A549 (cell line): ENCODE data around the gene OR4D1. TPM values are rescaled to one million over a fixed set of nuclear protein-coding genes. Genes with fewer than 3 reads are reported as not detected.

ENCODE experiments used
- ATAC-seq, 2 experiments: fragments of 200-7000 bp in 1 of 2; fragments of >200 bp in 1 of 2; cut with Nextera tagmentation in 1 of 2; cut with Tn5 transposase in 1 of 2; 3 replicates each; pipeline versions ENCODE4 v1.8.0 to v1.9.1; 2018 to 2020; ENCODE audit warnings: mild to moderate bottlenecking in 1 of 2, moderate library complexity in 1 of 2
- CTCF ChIA-PET: fragments of 300-600 bp; sonication (Branson Sonifier 250); formaldehyde crosslinking; extraction: SDS; loops from one replicate; lab custom pipeline; 2021; ENCODE audit warnings: antibody characterized with exemption, inconsistent platforms; lab: Yijun Ruan, JAX
- POLR2A ChIA-PET: fragments of 350-600 bp; formaldehyde crosslinking; extraction: SDS; loops from one replicate; lab custom pipeline; 2021; ENCODE audit warnings: antibody characterized with exemption, inconsistent platforms; lab: Yijun Ruan, JAX
- DNase-seq, 2 experiments: peaks; one replicate each; pipeline versions ENCODE4 v3.0.0 to v3.0.0-alpha.2; 2011 to 2016; ENCODE audit warnings: low read depth in 1 of 2, low spot score in 1 of 2
- FAIRE-seq: peaks from 2 replicates; lab custom pipeline; 2011; peaks lifted over from hg19 to GRCh38; lab: Jason Lieb, UNC
- H3K27ac ChIP-seq, 2 experiments: fragments of >200 bp; sonication (Bioruptor Twin); formaldehyde crosslinking; 3 replicates each; pipeline ENCODE4 v1.5.1; 2016 to 2017
- H3K4me1 ChIP-seq: fragments of >200 bp; sonication (Bioruptor Twin); formaldehyde crosslinking; 3 replicates; pipeline ENCODE4 v1.6.1; 2016
- H3K4me2 ChIP-seq: fragments of >200 bp; sonication (Bioruptor Twin); formaldehyde crosslinking; 3 replicates; pipeline ENCODE4 v1.6.1; 2016
- H3K4me3 ChIP-seq: fragments of >200 bp; sonication (Bioruptor Twin); formaldehyde crosslinking; 3 replicates; pipeline ENCODE4 v1.5.1; 2016
- H3K9me3 ChIP-seq: fragments of >200 bp; sonication (Bioruptor Twin); formaldehyde crosslinking; 3 replicates; pipeline ENCODE4 v1.6.1; 2016
- BCL3 ChIP-seq: fragments of >200 bp; sonication (Bioruptor Twin); formaldehyde crosslinking; IDR thresholded peaks from 3 replicates; pipeline ENCODE4 v1.6.1; 2016
- CHD4 ChIP-seq: fragments of 200-600 bp; sonication (generic); IDR thresholded peaks from 2 replicates; pipeline ENCODE4 v1.6.1; 2016; ENCODE audit warnings: antibody characterized with exemption, mild to moderate bottlenecking, borderline replicate concordance
- CTCF ChIP-seq: fragments of >200 bp; sonication (Bioruptor Twin); formaldehyde crosslinking; IDR thresholded peaks from 3 replicates; pipeline ENCODE4 v1.5.1; 2016
- E2F6 ChIP-seq: IDR thresholded peaks from 2 replicates; pipeline ENCODE4 v1.6.1; 2012; ENCODE audit warnings: low read depth, borderline replicate concordance
- ELK1 ChIP-seq: fragments of 150-350 bp; IDR thresholded peaks from 2 replicates; pipeline ENCODE4 v1.6.1; 2014; ENCODE audit warnings: low read depth, mild to moderate bottlenecking, low read length
- FOSB ChIP-seq: fragments of 250-450 bp; sonication (Bioruptor Pico); IDR thresholded peaks from 2 replicates; pipeline ENCODE4 v1.5.0; 2020; ENCODE audit warnings: mild to moderate bottlenecking, moderate library complexity
- GATA3 ChIP-seq: IDR thresholded peaks from 2 replicates; pipeline ENCODE4 v1.6.1; 2012; ENCODE audit warnings: borderline replicate concordance
- HOXB13 ChIP-seq: fragments of 250-450 bp; sonication (Bioruptor Pico); IDR thresholded peaks from 2 replicates; pipeline ENCODE4 v1.5.0; 2020; ENCODE audit warnings: low read depth, mild to moderate bottlenecking, moderate library complexity
- HOXB5 ChIP-seq: fragments of 250-450 bp; sonication (Bioruptor Pico); IDR thresholded peaks from 2 replicates; pipeline ENCODE4 v1.5.0; 2020; ENCODE audit warnings: mild to moderate bottlenecking, moderate library complexity
- JUN ChIP-seq, 2 experiments: fragments of >200 bp; sonication (Bioruptor Twin); formaldehyde crosslinking; IDR thresholded peaks; 2 replicates in 1 of 2; 3 replicates in 1 of 2; pipeline ENCODE4 v1.6.1; 2016 to 2017
- JUNB ChIP-seq: fragments of >200 bp; sonication (Bioruptor Twin); formaldehyde crosslinking; IDR thresholded peaks from 2 replicates; pipeline ENCODE4 v1.6.1; 2016
- MAFK ChIP-seq: fragments of 450-650 bp; IDR thresholded peaks from 2 replicates; pipeline ENCODE4 v1.6.1; 2014; ENCODE audit not compliant: partially characterized antibody
- MAZ ChIP-seq: fragments of 150-350 bp; IDR thresholded peaks from 2 replicates; pipeline ENCODE4 v1.6.1; 2014; ENCODE audit warnings: antibody characterized with exemption, low read depth, low read length, borderline replicate concordance
- NPAS2 ChIP-seq: fragments of 250-450 bp; sonication (Bioruptor Pico); IDR thresholded peaks from 2 replicates; pipeline ENCODE4 v1.8.0; 2022; ENCODE audit warnings: mild to moderate bottlenecking, moderate library complexity, borderline replicate concordance
- PHF8 ChIP-seq: fragments of 200-600 bp; sonication (generic); IDR thresholded peaks from 2 replicates; pipeline ENCODE4 v1.6.1; 2016; ENCODE audit warnings: low read depth, mild to moderate bottlenecking, antibody characterized with exemption, moderate library complexity, borderline replicate concordance
- POLR2A ChIP-seq: IDR thresholded peaks from 2 replicates; pipeline ENCODE4 v1.6.1; 2012; ENCODE audit warnings: mild to moderate bottlenecking, low read length
- REST ChIP-seq: fragments of 200-600 bp; sonication (generic); IDR thresholded peaks from 2 replicates; pipeline ENCODE4 v1.6.1; 2016; ENCODE audit warnings: antibody characterized with exemption, mild to moderate bottlenecking, moderate library complexity
- RFX5 ChIP-seq: fragments of 450-650 bp; IDR thresholded peaks from 2 replicates; pipeline ENCODE4 v1.7.1; 2014; ENCODE audit warnings: antibody characterized with exemption, mild to moderate bottlenecking, moderate library complexity
- SREBF2 ChIP-seq: fragments of 450-650 bp; IDR thresholded peaks from 2 replicates; pipeline ENCODE4 v1.6.1; 2014; ENCODE audit warnings: mild to moderate bottlenecking, moderate library complexity
- TP53 ChIP-seq: fragments of 250-450 bp; sonication (Bioruptor Pico); IDR thresholded peaks from 2 replicates; pipeline ENCODE4 v1.5.0; 2021; ENCODE audit warnings: mild to moderate bottlenecking, moderate library complexity
- ZC3H11A ChIP-seq: fragments of 450-650 bp; IDR thresholded peaks from 2 replicates; pipeline ENCODE4 v1.6.1; 2014; ENCODE audit warnings: antibody characterized with exemption, mild to moderate bottlenecking
- ZFP36 ChIP-seq: fragments of 450-650 bp; IDR thresholded peaks from 2 replicates; pipeline ENCODE4 v1.6.1; 2014; ENCODE audit warnings: borderline replicate concordance; ENCODE audit not compliant: partially characterized antibody
- ZNF302 ChIP-seq: fragments of 250-450 bp; sonication (Bioruptor Pico); IDR thresholded peaks from 2 replicates; pipeline ENCODE4 v1.9.0; 2021; ENCODE audit warnings: inconsistent platforms, mild to moderate bottlenecking, moderate library complexity
- ZSCAN20 ChIP-seq: fragments of 250-450 bp; sonication (Bioruptor Pico); IDR thresholded peaks from 2 replicates; pipeline ENCODE4 v1.8.0; 2022; ENCODE audit warnings: mild to moderate bottlenecking, moderate library complexity
- WGBS: methylation state at CpG from one replicate; pipeline ENCODE4 v1.1.6; 2017; ENCODE audit errors: missing lambda C conversion rate; 5-methylcytosine and 5-hydroxymethylcytosine counted together
- polyA plus RNA-seq, 4 experiments: library from polyadenylated mRNA; depleted of rRNA in 3 of 4; stranded (reverse); fragments of >200 nt; fragmentation: RNase III in 1 of 4; extraction: RNeasy Plus Mini Kit Qiagen cat#74134 plus additional on column Dnase treatment in 1 of 4; gene quantifications; 2 replicates in 3 of 4; 3 replicates in 1 of 4; pipeline ENCODE4 v1.2.3, GENCODE V29; 2011 to 2017
- TF ChIP-seq, protein P1 (sequence below): IDR thresholded peaks from 2 replicates; pipeline ENCODE4 v1.6.1; 2012
- TF ChIP-seq, protein P2 (sequence below): IDR thresholded peaks from 2 replicates; pipeline ENCODE4 v1.6.1; 2012

The OR4D1 gene
- polyA plus RNA-seq, 2 of the 4 experiments (the other 2 are of a cell fraction), result 0.03 TPM

GRCh38 chr17:58186591-58186990, 38.4 kb downstream of the OR4D1 start:
- WGBS, result 37% methylated on average over 4 of the region's 4 CpGs
- ATAC-seq (no peak), DNase-seq (no peak), FAIRE-seq (no peak)
- H3K4me3 ChIP-seq, result no peak overlapping the region
- peaks cover 12% of the 10 kb centered on the region; the same call in 2 of the 3 replicates for H3K4me1 ChIP-seq
- no peak overlapping the region for H3K27ac ChIP-seq
- POLR2A ChIA-PET, result no interaction called here
- H3K4me2 ChIP-seq, result no peak overlapping the region
- TF ChIP-seq, protein P1, sequence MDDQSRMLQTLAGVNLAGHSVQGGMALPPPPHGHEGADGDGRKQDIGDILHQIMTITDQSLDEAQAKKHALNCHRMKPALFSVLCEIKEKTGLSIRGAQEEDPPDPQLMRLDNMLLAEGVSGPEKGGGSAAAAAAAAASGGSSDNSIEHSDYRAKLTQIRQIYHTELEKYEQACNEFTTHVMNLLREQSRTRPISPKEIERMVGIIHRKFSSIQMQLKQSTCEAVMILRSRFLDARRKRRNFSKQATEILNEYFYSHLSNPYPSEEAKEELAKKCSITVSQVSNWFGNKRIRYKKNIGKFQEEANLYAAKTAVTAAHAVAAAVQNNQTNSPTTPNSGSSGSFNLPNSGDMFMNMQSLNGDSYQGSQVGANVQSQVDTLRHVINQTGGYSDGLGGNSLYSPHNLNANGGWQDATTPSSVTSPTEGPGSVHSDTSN, result no peak
- TF ChIP-seq, protein P2, sequence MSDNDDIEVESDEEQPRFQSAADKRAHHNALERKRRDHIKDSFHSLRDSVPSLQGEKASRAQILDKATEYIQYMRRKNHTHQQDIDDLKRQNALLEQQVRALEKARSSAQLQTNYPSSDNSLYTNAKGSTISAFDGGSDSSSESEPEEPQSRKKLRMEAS, result no peak
- TF ChIP-seq ELK1, result no peak
- TF ChIP-seq ZFP36, result no peak
- TF ChIP-seq MAFK, result no peak
- no peak for TF ChIP-seq ZC3H11A
- no peak for TF ChIP-seq ZSCAN20
- TF ChIP-seq FOSB, result no peak
- no peak for TF ChIP-seq BCL3
- no peak for TF ChIP-seq E2F6
- no peak for TF ChIP-seq GATA3
- TF ChIP-seq HOXB13 (CRISPR knock-in tag), result no peak
- TF ChIP-seq NPAS2 (CRISPR knock-in tag), result no peak
- no peak for TF ChIP-seq PHF8
- TF ChIP-seq TP53 (CRISPR knock-in tag), result no peak
- no peak for TF ChIP-seq RFX5
- no peak for TF ChIP-seq CTCF
- CTCF ChIA-PET, result interaction anchor here (1.1 to 6.1 kb wide), 5 partner anchors 8 to 122 kb away, joined by 3 to 55 read pairs (median 7); no protein-coding TSS in a partner anchor
- H3K9me3 ChIP-seq, result no peaks in the 10 kb centered on the region

DNA sequence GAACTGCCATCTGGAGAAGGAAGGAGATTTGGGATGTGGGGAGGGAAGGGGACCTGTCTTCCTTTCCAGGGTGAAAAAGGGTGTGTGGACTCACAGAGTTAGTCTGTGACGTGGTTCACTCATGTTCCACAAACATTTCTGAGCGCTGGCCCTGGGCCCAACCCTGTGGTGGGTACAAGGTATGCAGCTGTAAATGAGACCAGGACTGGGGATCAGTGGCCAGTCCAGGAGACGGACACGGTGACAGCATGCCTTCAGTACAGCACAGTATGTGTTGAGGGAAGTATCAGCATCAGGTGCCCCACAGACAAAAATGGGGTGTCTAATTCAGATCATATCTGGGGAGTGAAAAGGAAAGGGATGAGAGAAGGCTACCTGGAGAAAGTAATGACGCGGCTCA, 38.9 kb downstream of the OR4D1 start:
- Histone ChIP-seq H3K4me2 (no peak overlapping the region), H3K9me3 (no peaks in the 10 kb centered on the region), H3K4me3 (no peak overlapping the region), H3K4me1 (peaks cover 12% of the 10 kb centered on the region; the same call in 2 of the 3 replicates), H3K27ac (no peak overlapping the region)
- DNase-seq (no peak), ATAC-seq (no peak), FAIRE-seq (no peak)
- ChIA-PET CTCF (interaction anchor here (1.6 to 6.1 kb wide), 3 partner anchors 10 to 15 kb away, joined by 6 to 55 read pairs (median 24); no protein-coding TSS in a partner anchor), POLR2A (no interaction called here)
- 67% methylated on average over 6 of the region's 6 CpGs for WGBS
- TF ChIP-seq JUNB (no peak), ZNF302 (no peak), MAZ (no peak), HOXB5 (CRISPR knock-in tag) (no peak), JUN (IDR thresholded peaks at IDR 0.05) (no peak), SREBF2 (no peak), TP53 (CRISPR knock-in tag) (no peak), CHD4 (no peak), POLR2A (no peak), REST (no peak)
- TF ChIP-seq, protein P2, result no peak
- TF ChIP-seq, protein P1, result no peak
